Gastrocnemius medialis (tissue), 4 donors: ENCODE measurements around the gene MARCO. TPM values are rescaled to one million over a fixed set of nuclear protein-coding genes. Genes with fewer than 3 reads are reported as not detected.

Experiments used
- ATAC-seq, 2 donors: fragments of 150-250 bp; one replicate each; pipeline ENCODE4 v1.9.1; 2016
- DNase-seq, 2 donors: peaks; one replicate each; pipeline ENCODE4 v3.0.0-alpha.2; 2019
- H3K27ac ChIP-seq, 4 donors: fragments of 200-600 bp; sonication (generic); 1 replicate in 1 of 4; 2 replicates in 3 of 4; pipeline ENCODE4 v1.5.1; 2016 to 2018; ENCODE audit warnings: mild to moderate bottlenecking in 2 of 4, moderate library complexity in 1 of 4
- H3K27me3 ChIP-seq, 3 donors: fragments of 200-600 bp; sonication (generic) in 2 of 3; 1 replicate in 1 of 3; 2 replicates in 2 of 3; pipeline versions ENCODE4 v1.5.1 to v1.6.0; 2016 to 2019; ENCODE audit warnings: mild to moderate bottlenecking in 1 of 3, moderate library complexity in 1 of 3
- H3K36me3 ChIP-seq, 2 donors: fragments of 200-600 bp; sonication (generic) in 1 of 2; one replicate each; pipeline ENCODE4 v1.5.1; 2017 to 2018
- H3K4me1 ChIP-seq, 2 donors: fragments of 200-600 bp; sonication (generic) in 1 of 2; one replicate each; pipeline ENCODE4 v1.5.1; 2016 to 2017; ENCODE audit warnings: mild to moderate bottlenecking in 2 of 2
- H3K4me3 ChIP-seq, 4 donors: fragments of 200-600 bp; sonication (generic) in 3 of 4; 1 replicate in 1 of 4; 2 replicates in 3 of 4; pipeline ENCODE4 v1.5.1; 2016 to 2019; ENCODE audit warnings: mild to moderate bottlenecking in 2 of 4
- H3K9me3 ChIP-seq, 3 donors: fragments of 200-600 bp; sonication (generic) in 2 of 3; 1 replicate in 1 of 3; 2 replicates in 2 of 3; pipeline ENCODE4 v1.5.1; 2016 to 2019
- CTCF ChIP-seq, 5 experiments: fragments of 450-650 bp in 3 of 5; fragments of 200-600 bp in 2 of 5; sonication (generic) in 2 of 5; IDR thresholded peaks in 4 of 5; conservative IDR thresholded peaks in 1 of 5; 1 replicate in 4 of 5; 2 replicates in 1 of 5; pipeline ENCODE4 v1.5.1; 2016 to 2019; ENCODE audit warnings: antibody characterized with exemption in 5 of 5, mild to moderate bottlenecking in 3 of 5, moderate library complexity in 3 of 5
- POLR2A ChIP-seq, 2 donors: fragments of 450-650 bp; IDR thresholded peaks; one replicate each; pipeline ENCODE4 v1.6.1; 2017; ENCODE audit warnings: antibody characterized with exemption in 2 of 2, mild to moderate bottlenecking in 2 of 2, moderate library complexity in 2 of 2
- in situ Hi-C, 4 donors: fragments of 200-750 bp; cut with MboI; loops; one replicate each; pipeline versions ENCODE4 v1.15.0 to v1.8.0; 2017; ENCODE audit warnings: low sequenced_read_pairs in 4 of 4
- intact Hi-C: fragments of 100-400 bp; cut with DNase I; formaldehyde crosslinking; loops from one replicate; pipeline ENCODE4 v1.15.1; 2023; ENCODE audit warnings: low total_unique reads
- total RNA-seq, 4 donors: library from RNA; depleted of rRNA; stranded (reverse); fragments of >200 nt; gene quantifications; one replicate each; pipeline versions ENCODE4 v1.1.0 to v1.2.3, GENCODE V29; 2016

MARCO gene
- total RNA-seq, 4 donors from 2014 or later = 0.66 to 5.9 (median 2.6) TPM

GRCh38 chr2:118925981-118926380, 16.0 kb upstream of the MARCO start:
- Histone ChIP-seq H3K4me1 (no peaks in the 10 kb centered on the region), H3K36me3 (no peaks in the 10 kb centered on the region), H3K9me3 (no peaks in the 10 kb centered on the region), H3K27me3 (peaks cover 0 to 3% (median 0%) of the 10 kb centered on the region in 3 donors), H3K27ac (no peak overlapping the region), H3K4me3 (no peak overlapping the region)
- TF ChIP-seq POLR2A (IDR thresholded peaks at IDR 0.05) = no peak
- TF ChIP-seq CTCF (IDR thresholded peaks at IDR 0.05 in 4 of 5, conservative IDR thresholded peaks at IDR 0.05 in 1 of 5) = no peak
- intact Hi-C loops (no loop called here), in situ Hi-C loops (no loop called here)
- DNase-seq = no peak
- no peak for ATAC-seq

- no peak for DNase-seq
- Histone ChIP-seq H3K4me3 (no peak overlapping the region), H3K27me3 (peaks cover 0 to 3% (median 0%) of the 10 kb centered on the region in 3 donors), H3K27ac (no peak overlapping the region), H3K9me3 (peaks cover 0 to 6% (median 0%) of the 10 kb centered on the region in 3 donors), H3K4me1 (no peaks in the 10 kb centered on the region), H3K36me3 (no peaks in the 10 kb centered on the region)
- TF ChIP-seq POLR2A (IDR thresholded peaks at IDR 0.05) (no peak), CTCF (IDR thresholded peaks at IDR 0.05 in 4 of 5, conservative IDR thresholded peaks at IDR 0.05 in 1 of 5) (no peak)
- ATAC-seq = no peak
- intact Hi-C loops = no loop called here
- in situ Hi-C loops = no loop called here
Measured at GRCh38 chr2:118929059-118929458, 12.9 kb upstream of the MARCO start.

- Histone ChIP-seq H3K27ac (no peak overlapping the region), H3K36me3 (no peaks in the 10 kb centered on the region), H3K27me3 (no peaks in the 10 kb centered on the region), H3K4me1 (no peaks in the 10 kb centered on the region), H3K4me3 (no peak overlapping the region), H3K9me3 (peaks cover 0 to 6% (median 0%) of the 10 kb centered on the region in 3 donors)
- no peak for ATAC-seq
- DNase-seq = no peak
- TF ChIP-seq CTCF (IDR thresholded peaks at IDR 0.05 in 4 of 5, conservative IDR thresholded peaks at IDR 0.05 in 1 of 5) (no peak), POLR2A (IDR thresholded peaks at IDR 0.05) (no peak)
- intact Hi-C loops = no loop called here
- in situ Hi-C loops = no loop called here
Measured at GRCh38 chr2:118932949-118933348, 9.0 kb upstream of the MARCO start.

- in situ Hi-C loops = no loop called here
- no peak for ATAC-seq
Measured at GRCh38 chr2:118936306-118936705, 5.7 kb upstream of the MARCO start.

More at GRCh38 chr2:118936306-118936705, 5.7 kb upstream of the MARCO start:
- Histone ChIP-seq H3K27ac (no peak overlapping the region), H3K4me3 (no peak overlapping the region), H3K9me3 (peaks cover 0 to 6% (median 0%) of the 10 kb centered on the region in 3 donors), H3K27me3 (no peaks in the 10 kb centered on the region), H3K4me1 (no peaks in the 10 kb centered on the region), H3K36me3 (no peaks in the 10 kb centered on the region)
- intact Hi-C loops = no loop called here
- DNase-seq = no peak
- TF ChIP-seq POLR2A (IDR thresholded peaks at IDR 0.05) (no peak), CTCF (IDR thresholded peaks at IDR 0.05 in 4 of 5, conservative IDR thresholded peaks at IDR 0.05 in 1 of 5) (no peak)
